Nephron progenitor cell (in vitro differentiated cells): ENCODE results near the gene SUFU.

ENCODE experiments used
- DNase-seq: peaks from one replicate; pipeline ENCODE4 v3.0.0; 2021
- H3K27ac Mint-ChIP-seq: 2 replicates; pipeline ENCODE4 v1.8.0; 2021; ENCODE audit warnings: mild to moderate bottlenecking, moderate library complexity, mixed read lengths
- H3K27me3 Mint-ChIP-seq: 2 replicates; pipeline ENCODE4 v1.8.0; 2021; ENCODE audit warnings: mild to moderate bottlenecking, low read depth, mixed read lengths; ENCODE audit not compliant: poor library complexity
- H3K36me3 Mint-ChIP-seq: 2 replicates; pipeline ENCODE4 v1.8.0; 2021; ENCODE audit warnings: low read depth, mixed read lengths
- H3K4me1 Mint-ChIP-seq: 2 replicates; pipeline ENCODE4 v1.8.0; 2021; ENCODE audit warnings: mixed read lengths
- H3K4me3 Mint-ChIP-seq: 2 replicates; pipeline ENCODE4 v1.8.0; 2021; ENCODE audit warnings: mild to moderate bottlenecking, moderate library complexity, mixed read lengths
- H3K9me3 Mint-ChIP-seq: 2 replicates; pipeline ENCODE4 v1.8.0; 2021; ENCODE audit warnings: mild to moderate bottlenecking, moderate library complexity, mixed read lengths
- TF ChIP-seq, protein P1 (sequence below): fragments of 200-600 bp; sonication (generic); IDR thresholded peaks from 2 replicates; pipeline ENCODE4 v1.5.0; 2021; ENCODE audit warnings: antibody characterized with exemption

SUFU gene

GRCh38 chr10:102537367-102537766 is 33.6 kb downstream of the SUFU start:
- no peak for DNase-seq
- Mint-ChIP-seq H3K4me1 (peaks cover 5% of the 10 kb centered on the region), H3K36me3 (peaks cover 39% of the 10 kb centered on the region), H3K27me3 (no peaks in the 10 kb centered on the region), H3K9me3 (no peaks in the 10 kb centered on the region), H3K4me3 (no peak overlapping the region), H3K27ac (no peak overlapping the region)
- TF ChIP-seq, protein P1, sequence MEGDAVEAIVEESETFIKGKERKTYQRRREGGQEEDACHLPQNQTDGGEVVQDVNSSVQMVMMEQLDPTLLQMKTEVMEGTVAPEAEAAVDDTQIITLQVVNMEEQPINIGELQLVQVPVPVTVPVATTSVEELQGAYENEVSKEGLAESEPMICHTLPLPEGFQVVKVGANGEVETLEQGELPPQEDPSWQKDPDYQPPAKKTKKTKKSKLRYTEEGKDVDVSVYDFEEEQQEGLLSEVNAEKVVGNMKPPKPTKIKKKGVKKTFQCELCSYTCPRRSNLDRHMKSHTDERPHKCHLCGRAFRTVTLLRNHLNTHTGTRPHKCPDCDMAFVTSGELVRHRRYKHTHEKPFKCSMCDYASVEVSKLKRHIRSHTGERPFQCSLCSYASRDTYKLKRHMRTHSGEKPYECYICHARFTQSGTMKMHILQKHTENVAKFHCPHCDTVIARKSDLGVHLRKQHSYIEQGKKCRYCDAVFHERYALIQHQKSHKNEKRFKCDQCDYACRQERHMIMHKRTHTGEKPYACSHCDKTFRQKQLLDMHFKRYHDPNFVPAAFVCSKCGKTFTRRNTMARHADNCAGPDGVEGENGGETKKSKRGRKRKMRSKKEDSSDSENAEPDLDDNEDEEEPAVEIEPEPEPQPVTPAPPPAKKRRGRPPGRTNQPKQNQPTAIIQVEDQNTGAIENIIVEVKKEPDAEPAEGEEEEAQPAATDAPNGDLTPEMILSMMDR: no peak

GRCh38 chr10:102537948-102538347 is 34.2 kb downstream of the SUFU start:
- H3K4me3 Mint-ChIP-seq: no peak overlapping the region
- H3K27me3 Mint-ChIP-seq: no peaks in the 10 kb centered on the region
- TF ChIP-seq, protein P1: no peak
- peaks cover 38% of the 10 kb centered on the region for H3K36me3 Mint-ChIP-seq
- H3K4me1 Mint-ChIP-seq: peaks cover 5% of the 10 kb centered on the region
- no peak overlapping the region for H3K27ac Mint-ChIP-seq
- no peak for DNase-seq
- no peaks in the 10 kb centered on the region for H3K9me3 Mint-ChIP-seq

DNA sequence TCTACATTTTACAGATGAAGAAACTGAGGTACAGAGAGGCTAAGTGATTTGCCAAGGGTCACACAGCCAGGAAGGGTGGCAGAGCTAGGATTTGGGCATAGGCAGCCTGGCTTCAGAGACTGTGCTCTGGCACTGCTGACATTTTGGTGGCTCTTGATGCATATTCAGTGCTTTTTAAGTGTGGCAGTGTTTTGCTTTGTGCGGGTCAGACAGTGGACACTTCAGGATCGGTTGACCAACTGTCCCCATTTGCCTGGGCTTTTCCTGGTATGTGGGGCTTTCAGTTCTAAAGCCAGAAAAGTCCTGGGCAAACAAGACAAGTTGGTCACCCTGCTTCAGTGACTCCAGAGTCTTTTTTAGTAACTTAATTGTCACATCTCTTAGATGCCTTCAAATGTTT is 35.0 kb downstream of the SUFU start:
- H3K27ac Mint-ChIP-seq: no peak overlapping the region
- no peaks in the 10 kb centered on the region for H3K9me3 Mint-ChIP-seq
- no peak for DNase-seq
- no peaks in the 10 kb centered on the region for H3K27me3 Mint-ChIP-seq
- peaks cover 2% of the 10 kb centered on the region for H3K4me1 Mint-ChIP-seq
- peaks cover 41% of the 10 kb centered on the region for H3K36me3 Mint-ChIP-seq
- no peak overlapping the region for H3K4me3 Mint-ChIP-seq
- TF ChIP-seq, protein P1: no peak

GRCh38 chr10:102540023-102540422 is 36.3 kb downstream of the SUFU start:
- H3K36me3 Mint-ChIP-seq: peaks cover 43% of the 10 kb centered on the region
- H3K4me1 Mint-ChIP-seq: no peaks in the 10 kb centered on the region
- H3K27ac Mint-ChIP-seq: no peak overlapping the region
- no peak for DNase-seq
- TF ChIP-seq, protein P1: peak; percentile 6
- no peaks in the 10 kb centered on the region for H3K27me3 Mint-ChIP-seq
- no peak overlapping the region for H3K4me3 Mint-ChIP-seq
- no peaks in the 10 kb centered on the region for H3K9me3 Mint-ChIP-seq

- Mint-ChIP-seq H3K27ac (peak overlapping the region; percentile 85), H3K4me1 (peaks cover 17% of the 10 kb centered on the region), H3K27me3 (no peaks in the 10 kb centered on the region), H3K36me3 (peaks cover 35% of the 10 kb centered on the region), H3K9me3 (no peaks in the 10 kb centered on the region), H3K4me3 (no peak overlapping the region)
- TF ChIP-seq, protein P1: no peak
- DNase-seq: no peak
Observed at GRCh38 chr10:102542800-102543418, 39.1 kb downstream of the SUFU start.

DNA sequence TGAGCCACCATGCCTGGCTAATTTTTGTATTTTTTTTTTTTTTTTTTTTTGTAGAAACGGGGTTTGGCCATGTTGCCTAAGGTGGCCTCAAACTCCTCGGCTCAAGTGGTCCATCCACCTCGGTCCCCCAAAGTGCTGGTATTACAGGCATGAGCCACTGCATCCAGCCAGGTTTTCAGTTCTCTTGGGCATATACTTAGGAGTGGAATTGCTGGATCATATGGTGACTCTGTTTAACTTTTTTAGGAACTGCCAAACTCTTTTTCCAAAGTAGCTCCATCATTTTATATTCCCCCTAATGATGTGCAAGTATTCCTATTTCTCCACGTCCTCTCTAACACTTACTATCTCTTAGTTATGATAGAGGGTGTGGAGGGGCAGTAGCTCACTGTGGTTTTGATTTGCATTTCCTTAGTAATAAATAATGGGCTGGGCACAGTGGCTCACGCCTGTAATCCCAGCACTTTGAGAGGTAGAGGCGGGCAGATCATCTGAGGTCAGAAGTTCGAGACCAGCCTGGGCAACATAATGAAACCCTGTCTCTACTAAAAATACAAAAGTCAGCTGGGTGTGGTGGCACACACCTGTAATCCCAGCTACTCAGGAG is 41.6 kb downstream of the SUFU start:
- peaks cover 47% of the 10 kb centered on the region for H3K36me3 Mint-ChIP-seq
- no peak for DNase-seq
- H3K27me3 Mint-ChIP-seq: no peaks in the 10 kb centered on the region
- H3K27ac Mint-ChIP-seq: no peak overlapping the region
- H3K4me1 Mint-ChIP-seq: peaks cover 22% of the 10 kb centered on the region
- no peak overlapping the region for H3K4me3 Mint-ChIP-seq
- TF ChIP-seq, protein P1: no peak
- H3K9me3 Mint-ChIP-seq: no peaks in the 10 kb centered on the region
